GM19240 (cell line): ENCODE results near the gene BCAS3.

ENCODE experiments used
- DNase-seq: peaks from one replicate; pipeline ENCODE4 v3.0.0; 2011; ENCODE audit warnings: low spot score; ENCODE audit not compliant: insufficient read length

The BCAS3 gene

GRCh38 chr17:61402978-61403800, 725.5 kb downstream of the BCAS3 start:
- DNase-seq, result no peak

- no peak for DNase-seq
Observed at GRCh38 chr17:61403801-61404662, 726.4 kb downstream of the BCAS3 start.

- no peak for DNase-seq
Observed at GRCh38 chr17:61404663-61404912, 726.9 kb downstream of the BCAS3 start.

GRCh38 chr17:61404913-61405685, 727.4 kb downstream of the BCAS3 start:
- DNase-seq, result no peak

GRCh38 chr17:61405686-61406536, 728.3 kb downstream of the BCAS3 start:
- no peak for DNase-seq

GRCh38 chr17:61406537-61406845, 728.8 kb downstream of the BCAS3 start:
- no peak for DNase-seq

- DNase-seq, result no peak
Observed at GRCh38 chr17:61406971-61407911, 729.6 kb downstream of the BCAS3 start.

GRCh38 chr17:61408151-61409041, 730.7 kb downstream of the BCAS3 start:
- DNase-seq, result no peak

- DNase-seq, result no peak
Observed at GRCh38 chr17:61409301-61410112, 731.9 kb downstream of the BCAS3 start.

GRCh38 chr17:61410141-61411010, 732.7 kb downstream of the BCAS3 start:
- no peak for DNase-seq

GRCh38 chr17:61411011-61411260, 733.3 kb downstream of the BCAS3 start:
- no peak for DNase-seq

- DNase-seq, result no peak
Observed at GRCh38 chr17:61411261-61412142, 733.9 kb downstream of the BCAS3 start.

GRCh38 chr17:61412143-61412859, 734.6 kb downstream of the BCAS3 start:
- DNase-seq, result no peak

GRCh38 chr17:61412860-61413660, 735.4 kb downstream of the BCAS3 start:
- DNase-seq, result no peak

GRCh38 chr17:61413661-61414126, 736.0 kb downstream of the BCAS3 start:
- DNase-seq, result no peak
